ENCODE measurements around the gene FAM117B. TPM values are rescaled to one million over a fixed set of nuclear protein-coding genes. Genes with fewer than 3 reads are reported as not detected.

The FAM117B gene
- total and polyA plus RNA-seq, 4 donors = 0.65 to 3.4 (median 2.4) TPM

GRCh38 chr2:202680512-202680911, 45.7 kb downstream of the FAM117B start (continued):
- TF ChIP-seq SP1 (IDR thresholded peaks at IDR 0.05) (no peak), JUND (IDR thresholded peaks at IDR 0.05) (no peak), ZBTB33 (IDR thresholded peaks at IDR 0.05) (no peak), HNF4A (conservative IDR thresholded peaks at IDR 0.05) (no peak)

DNA sequence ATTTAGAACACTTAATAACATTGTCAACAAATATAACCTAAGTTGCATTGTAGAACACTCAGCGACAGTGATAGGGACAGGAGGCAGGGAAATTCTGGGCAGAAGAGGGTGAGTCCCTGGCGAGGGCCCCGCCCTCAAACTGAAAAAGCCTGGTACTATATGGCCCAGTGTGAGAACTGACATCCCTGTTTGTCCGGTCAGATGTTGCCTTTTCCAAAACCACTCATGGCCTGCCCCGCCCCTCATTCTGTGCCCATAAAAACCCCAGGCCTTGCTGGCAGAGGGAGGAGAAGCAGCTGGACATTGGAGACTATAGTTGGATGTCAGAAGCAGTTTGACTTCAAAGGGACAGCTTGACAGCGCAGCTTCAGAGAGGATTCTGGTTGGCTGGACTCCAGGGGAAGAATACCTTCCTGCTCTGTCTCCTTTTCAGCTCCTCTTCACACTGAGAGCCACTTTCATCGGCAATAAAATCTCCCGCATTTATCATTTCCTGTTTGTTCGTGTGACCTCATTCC, 47.0 kb downstream of the FAM117B start:
- H3K4me1 ChIP-seq (ENCODE audit: control insufficient read depth in 4 of 4, insufficient read depth in 4 of 4, low read length in 3 of 4) = no peaks in the 10 kb centered on the region
- H3K36me3 ChIP-seq (ENCODE audit: control insufficient read depth in 4 of 4, insufficient read depth in 3 of 4, low read depth in 1 of 4, low read length in 3 of 4) = no peaks in the 10 kb centered on the region
- peaks cover 0 to 5% (median 0%) of the 10 kb centered on the region in 4 donors for H3K9me3 ChIP-seq (ENCODE audit: control insufficient read depth in 4 of 4, low read length in 3 of 4)
- no peak for DNase-seq (ENCODE audit: low spot score)
- TF ChIP-seq HNF4A (conservative IDR thresholded peaks at IDR 0.05) = no peak
- TF ChIP-seq, protein P1, sequence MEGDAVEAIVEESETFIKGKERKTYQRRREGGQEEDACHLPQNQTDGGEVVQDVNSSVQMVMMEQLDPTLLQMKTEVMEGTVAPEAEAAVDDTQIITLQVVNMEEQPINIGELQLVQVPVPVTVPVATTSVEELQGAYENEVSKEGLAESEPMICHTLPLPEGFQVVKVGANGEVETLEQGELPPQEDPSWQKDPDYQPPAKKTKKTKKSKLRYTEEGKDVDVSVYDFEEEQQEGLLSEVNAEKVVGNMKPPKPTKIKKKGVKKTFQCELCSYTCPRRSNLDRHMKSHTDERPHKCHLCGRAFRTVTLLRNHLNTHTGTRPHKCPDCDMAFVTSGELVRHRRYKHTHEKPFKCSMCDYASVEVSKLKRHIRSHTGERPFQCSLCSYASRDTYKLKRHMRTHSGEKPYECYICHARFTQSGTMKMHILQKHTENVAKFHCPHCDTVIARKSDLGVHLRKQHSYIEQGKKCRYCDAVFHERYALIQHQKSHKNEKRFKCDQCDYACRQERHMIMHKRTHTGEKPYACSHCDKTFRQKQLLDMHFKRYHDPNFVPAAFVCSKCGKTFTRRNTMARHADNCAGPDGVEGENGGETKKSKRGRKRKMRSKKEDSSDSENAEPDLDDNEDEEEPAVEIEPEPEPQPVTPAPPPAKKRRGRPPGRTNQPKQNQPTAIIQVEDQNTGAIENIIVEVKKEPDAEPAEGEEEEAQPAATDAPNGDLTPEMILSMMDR (IDR thresholded peaks at IDR 0.05; ENCODE audit: low read depth, low read length, missing input control) = no peak
- no peak for TF ChIP-seq RXRA (IDR thresholded peaks at IDR 0.05)
- TF ChIP-seq ZBTB33 (IDR thresholded peaks at IDR 0.05) = no peak
- TF ChIP-seq JUND (IDR thresholded peaks at IDR 0.05) = no peak
- TF ChIP-seq EGR1 (IDR thresholded peaks at IDR 0.05; ENCODE audit: low read depth in 2 of 2) = no peak
- no peak for TF ChIP-seq ATF3 (IDR thresholded peaks at IDR 0.05)
- TF ChIP-seq NR2F2 (IDR thresholded peaks at IDR 0.05) = no peak
- TF ChIP-seq TAF1 (conservative IDR thresholded peaks at IDR 0.05) = no peak
- TF ChIP-seq HNF4G (IDR thresholded peaks at IDR 0.05) = no peak
- TF ChIP-seq FOXA2 (IDR thresholded peaks at IDR 0.05) = no peak
- TF ChIP-seq, protein P2, sequence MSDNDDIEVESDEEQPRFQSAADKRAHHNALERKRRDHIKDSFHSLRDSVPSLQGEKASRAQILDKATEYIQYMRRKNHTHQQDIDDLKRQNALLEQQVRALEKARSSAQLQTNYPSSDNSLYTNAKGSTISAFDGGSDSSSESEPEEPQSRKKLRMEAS (IDR thresholded peaks at IDR 0.05) = no peak
- TF ChIP-seq GABPA (IDR thresholded peaks at IDR 0.05 in 1 of 2, conservative IDR thresholded peaks at IDR 0.05 in 1 of 2) = no peak
- no peak for TF ChIP-seq RAD21 (IDR thresholded peaks at IDR 0.05)
- no peak for TF ChIP-seq SP1 (IDR thresholded peaks at IDR 0.05)
- TF ChIP-seq YY1 (IDR thresholded peaks at IDR 0.05) = no peak
- TF ChIP-seq FOXA1 (IDR thresholded peaks at IDR 0.05) = no peak
- H3K27me3 ChIP-seq (ENCODE audit: control insufficient read depth in 4 of 4, insufficient read depth in 4 of 4, low read length in 3 of 4) = no peaks in the 10 kb centered on the region
- H3K4me3 ChIP-seq (ENCODE audit: low read depth in 1 of 3, low read length in 3 of 3) = no peak overlapping the region
- H3K27ac ChIP-seq (ENCODE audit: low read depth in 1 of 2, low read length in 2 of 2) = no peak overlapping the region
- no peak overlapping the region for H3K9ac ChIP-seq (ENCODE audit: low read depth in 1 of 2, low read length in 2 of 2)
- 93% methylated on average over 9 of the region's 9 CpGs for WGBS
